ENCODE measurements around the gene MYBBP1A. TPM values are rescaled to one million over a fixed set of nuclear protein-coding genes. Genes with fewer than 3 reads are reported as not detected.

Gene MYBBP1A
- total RNA-seq, 1 experiment from 2014 or later, result 163 TPM

- H3K4me1 Mint-ChIP-seq, result peaks cover 33% of the 10 kb centered on the region
- ChIA-PET POLR2A (no interaction called here), CTCF (interaction anchor here (0.6 kb wide), 1 partner anchor 115 kb away, joined by 3 read pairs; no protein-coding TSS in a partner anchor)
- H3K9me3 Mint-ChIP-seq, result no peaks in the 10 kb centered on the region
- ATAC-seq (no peak), DNase-seq (ENCODE audit: low spot score) (no peak)
- no peak overlapping the region for H3K4me3 Mint-ChIP-seq
- no peak for TF ChIP-seq EMX1 (CRISPR knock-in tag; IDR thresholded peaks at IDR 0.05)
- TF ChIP-seq HMGA2 (CRISPR knock-in tag; IDR thresholded peaks at IDR 0.05), result no peak
- no peak for TF ChIP-seq SMAD3 (CRISPR knock-in tag; IDR thresholded peaks at IDR 0.05; ENCODE audit: borderline replicate concordance)
- no peak for TF ChIP-seq RORB (CRISPR knock-in tag; IDR thresholded peaks at IDR 0.05)
- no peak for TF ChIP-seq AFF4 (CRISPR knock-in tag; IDR thresholded peaks at IDR 0.05; ENCODE audit: borderline replicate concordance)
- no peak for TF ChIP-seq ZNF416 (CRISPR knock-in tag; IDR thresholded peaks at IDR 0.05)
- TF ChIP-seq CDX4 (CRISPR knock-in tag; IDR thresholded peaks at IDR 0.05; ENCODE audit: borderline replicate concordance), result no peak
- no peak overlapping the region; the same call in 1 of the 2 replicates for H3K27ac Mint-ChIP-seq
- peaks cover 2% of the 10 kb centered on the region for H3K27me3 Mint-ChIP-seq (ENCODE audit: low read depth)
- peaks cover 8% of the 10 kb centered on the region for H3K36me3 Mint-ChIP-seq
Measured at GRCh38 chr17:4558347-4558971, 3.3 kb upstream of the MYBBP1A start.

- TF ChIP-seq PREB (CRISPR knock-in tag; IDR thresholded peaks at IDR 0.05; ENCODE audit: borderline replicate concordance), result no peak
- POLR2A ChIA-PET, result interaction anchor here (0.7 kb wide), 1 partner anchor 310 kb away, joined by 10 read pairs; no protein-coding TSS in a partner anchor
- ATAC-seq, result no peak
- Mint-ChIP-seq H3K27ac (peak overlapping the region; percentile 49), H3K27me3 (ENCODE audit: low read depth) (peaks cover 2% of the 10 kb centered on the region), H3K36me3 (peaks cover 8% of the 10 kb centered on the region), H3K9me3 (no peaks in the 10 kb centered on the region), H3K4me3 (no peak overlapping the region), H3K4me1 (peaks cover 33% of the 10 kb centered on the region)
- CTCF ChIA-PET, result interaction anchor here (0.6 to 3.1 kb wide), 2 partner anchors 9 to 343 kb away, joined by 3 to 22 read pairs; no protein-coding TSS in a partner anchor
- no peak for DNase-seq (ENCODE audit: low spot score)
Measured at GRCh38 chr17:4557626-4558346, 2.6 kb upstream of the MYBBP1A start.

- Mint-ChIP-seq H3K36me3 (peaks cover 15% of the 10 kb centered on the region), H3K27me3 (ENCODE audit: low read depth) (peaks cover 2% of the 10 kb centered on the region; the same call in 1 of the 2 replicates), H3K27ac (no peak overlapping the region; the same call in 1 of the 2 replicates), H3K4me1 (peaks cover 33% of the 10 kb centered on the region), H3K9me3 (no peaks in the 10 kb centered on the region), H3K4me3 (no peak overlapping the region)
- DNase-seq (ENCODE audit: low spot score) (no peak), ATAC-seq (no peak)
- ChIA-PET CTCF (interaction anchor here (0.6 to 3.1 kb wide), 3 partner anchors 10 to 357 kb away, joined by 3 to 22 read pairs (median 7); partner anchors contain the start of gene C17orf107), POLR2A (interaction anchor here (0.5 to 0.7 kb wide), 2 partner anchors 19 to 309 kb away, joined by 4 to 10 read pairs; no protein-coding TSS in a partner anchor)
- TF ChIP-seq SP1 (CRISPR knock-in tag; conservative IDR thresholded peaks at IDR 0.05) (no peak), ARID4B (CRISPR knock-in tag; IDR thresholded peaks at IDR 0.05; ENCODE audit: borderline replicate concordance) (no peak), FOXP4 (CRISPR knock-in tag; IDR thresholded peaks at IDR 0.05) (no peak), MAX (CRISPR knock-in tag; IDR thresholded peaks at IDR 0.05) (no peak), IRF2 (CRISPR knock-in tag; IDR thresholded peaks at IDR 0.05; ENCODE audit: borderline replicate concordance, low read depth) (no peak), ATF6 (CRISPR knock-in tag; IDR thresholded peaks at IDR 0.05) (no peak)
Measured at GRCh38 chr17:4556996-4557395, 1.8 kb upstream of the MYBBP1A start.
